Measurements from ENCODE around the gene SUMF2.
"Not testable (repeated sequence)": the region's sequence is repeated elsewhere in the genome, so short reads cannot be mapped to it uniquely, and the experiment has no call there.

SUMF2 gene

GRCh38 chr7:56063882-56064625, at the start of gene SUMF2:
SUMF2 (plus strand) TSS chr7:56064286; CDS start chr7:56064312, 26 bp downstream.
- peak; percentile 89 for DNase-seq

GRCh38 chr7:56017015-56017414, 47.1 kb upstream of the SUMF2 start:
- not testable (repeated sequence) for DNase-seq

GRCh38 chr7:56019501-56019900, 44.6 kb upstream of the SUMF2 start:
- DNase-seq = no peak

- DNase-seq = no peak
These were observed 40.6 kb upstream of the SUMF2 start for GRCh38 chr7:56023500-56023899.

GRCh38 chr7:56026538-56026937, 37.5 kb upstream of the SUMF2 start:
- no peak for DNase-seq

GRCh38 chr7:56028942-56029630, 35.0 kb upstream of the SUMF2 start:
- DNase-seq = no peak

GRCh38 chr7:56030340-56030739, 33.7 kb upstream of the SUMF2 start:
- no peak for DNase-seq

- DNase-seq = not testable (repeated sequence)
These were observed 32.5 kb upstream of the SUMF2 start for GRCh38 chr7:56031556-56031955.

- not testable (repeated sequence) for DNase-seq
These were observed 31.5 kb upstream of the SUMF2 start for GRCh38 chr7:56032578-56032977.

- DNase-seq = peak; percentile 74
These were observed 30.2 kb upstream of the SUMF2 start for GRCh38 chr7:56033671-56034432.

- DNase-seq = no peak
These were observed 23.4 kb upstream of the SUMF2 start for GRCh38 chr7:56040730-56041129.

GRCh38 chr7:56045758-56046157, 18.3 kb upstream of the SUMF2 start:
- not testable (repeated sequence) for DNase-seq

GRCh38 chr7:56046721-56047445, 17.2 kb upstream of the SUMF2 start:
- no peak for DNase-seq

- not testable (repeated sequence) for DNase-seq
These were observed 16.5 kb upstream of the SUMF2 start for GRCh38 chr7:56047446-56048116.

GRCh38 chr7:56048245-56048644, 15.8 kb upstream of the SUMF2 start:
- DNase-seq = no peak

- DNase-seq = not testable (repeated sequence)
These were observed 15.3 kb upstream of the SUMF2 start for GRCh38 chr7:56048763-56049162.

- no peak for DNase-seq
These were observed 13.1 kb upstream of the SUMF2 start for GRCh38 chr7:56051053-56051338.

- DNase-seq = peak; percentile 87
These were observed 12.5 kb upstream of the SUMF2 start, which contains the start of the genes CCT6A and PSPH for GRCh38 chr7:56051339-56052191. CCT6A (plus strand) TSS chr7:56051765; CDS start chr7:56051849, 84 bp downstream. PSPH (minus strand) TSS chr7:56051444; CDS start chr7:56021212, 30,232 bp downstream.

- DNase-seq = no peak
These were observed 10.7 kb upstream of the SUMF2 start for GRCh38 chr7:56053379-56053778.

- no peak for DNase-seq
These were observed 10.1 kb upstream of the SUMF2 start for GRCh38 chr7:56053993-56054392.

- DNase-seq = no peak
These were observed 1.7 kb upstream of the SUMF2 start for GRCh38 chr7:56062382-56062781.

Measured in CD4-positive, alpha-beta T cell treated with Interleukin-15 for 1 hour (primary cell).